SK-N-SH (cell line): ENCODE data around the gene DSCAML1. TPM values are rescaled to one million over a fixed set of nuclear protein-coding genes. Genes with fewer than 3 reads are reported as not detected.

Experiments used
- CTCF ChIA-PET: fragments of 300-600, 350-600 bp; formaldehyde crosslinking; extraction: SDS; loops from one replicate; lab custom pipeline; 2021; lab: Yijun Ruan, JAX
- POLR2A ChIA-PET: fragments of 350-600 bp; sonication (Branson Sonifier 250); formaldehyde crosslinking; extraction: SDS; loops from one replicate; lab custom pipeline; 2020; ENCODE audit warnings: antibody characterized with exemption, inconsistent platforms; lab: Yijun Ruan, JAX
- DNase-seq: peaks from one replicate; pipeline ENCODE4 v3.0.0; 2012
- H2AFZ ChIP-seq: fragments of 200-600 bp; sonication (generic); 2 replicates; pipeline ENCODE4 v1.8.1; 2016; ENCODE audit warnings: antibody characterized with exemption, mild to moderate bottlenecking, low read depth
- H3F3A ChIP-seq: fragments of 200-600 bp; sonication (generic); replicated peaks from 2 replicates; pipeline ENCODE3; 2016; ENCODE audit warnings: antibody characterized with exemption, mild to moderate bottlenecking; ENCODE audit not compliant: insufficient read depth
- H3K27ac ChIP-seq, 2 experiments: fragments of 200-500 bp in 1 of 2; fragments of 200-600 bp in 1 of 2; sonication (Bioruptor generic) in 1 of 2; sonication (generic), shearing (Covaris generic) in 1 of 2; 2 replicates each; pipeline versions ENCODE4 v1.5.1 to v1.6.1; 2014 to 2016; ENCODE audit warnings: low read depth in 2 of 2, inconsistent platforms in 1 of 2, low read length in 1 of 2, mild to moderate bottlenecking in 1 of 2, mixed read lengths in 1 of 2
- H3K27me3 ChIP-seq: fragments of 200-600 bp; sonication (generic), shearing (Covaris generic); 2 replicates; pipeline ENCODE4 v1.6.1; 2016; ENCODE audit warnings: mixed run types; ENCODE audit not compliant: insufficient read depth
- H3K36me3 ChIP-seq, 2 experiments: fragments of 200-500 bp in 1 of 2; fragments of 200-600 bp in 1 of 2; sonication (Bioruptor generic) in 1 of 2; sonication (generic) in 1 of 2; replicated peaks in 1 of 2; 2 replicates each; pipeline versions ENCODE3 to v1.5.1; 2014 to 2016; ENCODE audit warnings: low read length in 1 of 2, mild to moderate bottlenecking in 1 of 2; ENCODE audit not compliant: insufficient read depth in 2 of 2, control insufficient read depth in 1 of 2
- H3K4me1 ChIP-seq, 2 experiments: fragments of 200-500 bp in 1 of 2; fragments of 200-600 bp in 1 of 2; sonication (Bioruptor generic) in 1 of 2; sonication (generic), shearing (Covaris generic) in 1 of 2; 2 replicates each; pipeline versions ENCODE4 v1.5.1 to v1.6.1; 2014 to 2016; ENCODE audit warnings: low read depth in 1 of 2, low read length in 1 of 2, mixed run types in 1 of 2; ENCODE audit not compliant: insufficient read depth in 2 of 2, control insufficient read depth in 1 of 2
- H3K4me2 ChIP-seq: fragments of 200-600 bp; sonication (generic), shearing (Covaris generic); 2 replicates; pipeline ENCODE4 v1.6.1; 2017; ENCODE audit warnings: mixed run types
- H3K4me3 ChIP-seq, 2 experiments: fragments of 200-500 bp in 1 of 2; fragments of 200-600 bp in 1 of 2; sonication (Bioruptor generic) in 1 of 2; sonication (generic), shearing (Covaris generic) in 1 of 2; 2 replicates each; pipeline versions ENCODE4 v1.5.1 to v1.8.1; 2014 to 2016; ENCODE audit warnings: low read depth in 2 of 2, inconsistent platforms in 1 of 2, low read length in 1 of 2, mild to moderate bottlenecking in 1 of 2, mixed read lengths in 1 of 2, moderate library complexity in 1 of 2
- H3K79me2 ChIP-seq: fragments of 200-600 bp; sonication (generic); 2 replicates; pipeline ENCODE4 v1.8.1; 2017; ENCODE audit warnings: mild to moderate bottlenecking; ENCODE audit not compliant: insufficient read depth
- H3K9ac ChIP-seq: fragments of 200-600 bp; sonication (generic); 2 replicates; pipeline ENCODE4 v1.6.1; 2017; ENCODE audit warnings: mixed run types
- H3K9me2 ChIP-seq: fragments of 200-600 bp; sonication (generic); 2 replicates; pipeline ENCODE4 v1.6.1; 2017; ENCODE audit warnings: mixed run types
- H3K9me3 ChIP-seq: fragments of 200-600 bp; sonication (generic); 2 replicates; pipeline ENCODE4 v1.6.1; 2017; ENCODE audit warnings: mixed run types, mild to moderate bottlenecking, moderate library complexity
- H4K20me1 ChIP-seq: fragments of 200-600 bp; sonication (generic); 2 replicates; pipeline ENCODE4 v1.6.1; 2017; ENCODE audit warnings: mild to moderate bottlenecking, mixed run types; ENCODE audit not compliant: insufficient read depth
- CHD2 ChIP-seq: fragments of 150-350 bp; IDR thresholded peaks from 2 replicates; pipeline ENCODE4 v1.6.1; 2018; ENCODE audit warnings: low read length; ENCODE audit not compliant: partially characterized antibody
- EP300 ChIP-seq, 2 experiments: IDR thresholded peaks; 2 replicates each; pipeline versions ENCODE4 v1.4.0 to v1.6.1; 2012; ENCODE audit warnings: borderline replicate concordance in 1 of 2, low read depth in 1 of 2, low read length in 1 of 2
- EZH2phosphoT487 ChIP-seq: fragments of 200-600 bp; sonication (generic); IDR thresholded peaks from 2 replicates; pipeline ENCODE4 v1.6.1; 2017; ENCODE audit warnings: low read depth, mixed run types, mild to moderate bottlenecking, antibody characterized with exemption, moderate library complexity, borderline replicate concordance
- FOXJ3 ChIP-seq: sonication (generic); formaldehyde crosslinking; IDR thresholded peaks from 2 replicates; pipeline ENCODE4 v1.5.1; 2020; ENCODE audit warnings: mild to moderate bottlenecking, missing genetic modification reagents
- FOXM1 ChIP-seq: IDR thresholded peaks from 2 replicates; pipeline ENCODE4 v1.4.0; 2012; ENCODE audit warnings: low read depth, mild to moderate bottlenecking
- GABPA ChIP-seq: IDR thresholded peaks from 2 replicates; pipeline ENCODE4 v1.4.0; 2012; ENCODE audit warnings: low read depth, mild to moderate bottlenecking
- GATA2 ChIP-seq: sonication (generic); formaldehyde crosslinking; IDR thresholded peaks from 2 replicates; pipeline ENCODE4 v1.5.0; 2020; ENCODE audit warnings: mild to moderate bottlenecking, missing genetic modification reagents
- IRF3 ChIP-seq: fragments of 150-350 bp; IDR thresholded peaks from 2 replicates; pipeline ENCODE4 v1.6.1; 2016; ENCODE audit warnings: mild to moderate bottlenecking, low read depth, low read length
- MEF2A ChIP-seq: IDR thresholded peaks from 2 replicates; pipeline ENCODE4 v1.4.0; 2012; ENCODE audit warnings: low read depth, borderline replicate concordance
- MXI1 ChIP-seq: IDR thresholded peaks from 2 replicates; pipeline ENCODE4 v1.6.1; 2012; ENCODE audit warnings: mild to moderate bottlenecking, low read depth, low read length, improper control_type of control experiment
- NFIC ChIP-seq: IDR thresholded peaks from 2 replicates; pipeline ENCODE4 v1.4.0; 2012; ENCODE audit warnings: borderline replicate concordance
- PBX3 ChIP-seq: IDR thresholded peaks from 2 replicates; pipeline ENCODE4; 2012
- POLR2AphosphoS5 ChIP-seq: IDR thresholded peaks from 2 replicates; pipeline ENCODE4 v1.6.1; 2012; ENCODE audit warnings: low read depth, low read length
- RCOR1 ChIP-seq: fragments of 150-350 bp; IDR thresholded peaks from 2 replicates; pipeline ENCODE4 v1.6.1; 2017; ENCODE audit warnings: antibody characterized with exemption, low read length
- RFX5 ChIP-seq: IDR thresholded peaks from 2 replicates; pipeline ENCODE4 v1.6.1; 2012; ENCODE audit warnings: mild to moderate bottlenecking, improper control_type of control experiment, low read length
- SIN3A ChIP-seq: IDR thresholded peaks from 2 replicates; pipeline ENCODE4 v1.6.1; 2012; ENCODE audit warnings: low read depth, mild to moderate bottlenecking, low read length, moderate library complexity, borderline replicate concordance
- SMC3 ChIP-seq: IDR thresholded peaks from 2 replicates; pipeline ENCODE4 v1.6.1; 2012; ENCODE audit warnings: low read depth, low read length, improper control_type of control experiment
- TCF12 ChIP-seq: IDR thresholded peaks from 2 replicates; pipeline ENCODE4 v1.4.0; 2012
- USF1 ChIP-seq: IDR thresholded peaks from 2 replicates; pipeline ENCODE4 v1.4.0; 2012; ENCODE audit warnings: low read depth, borderline replicate concordance
- USF2 ChIP-seq: fragments of 150-350 bp; IDR thresholded peaks from 2 replicates; pipeline ENCODE4 v1.6.1; 2017; ENCODE audit warnings: antibody characterized with exemption, low read length, low read depth, borderline replicate concordance
- WGBS: methylation state at CpG from one replicate; pipeline ENCODE4 v1.1.6; 2017; ENCODE audit warnings: low lambda C conversion rate; 5-methylcytosine and 5-hydroxymethylcytosine counted together
- polyA plus RNA-seq, 3 experiments: library from polyadenylated mRNA; depleted of rRNA; stranded (reverse); fragments of >200 nt; gene quantifications; 2 replicates each; pipeline ENCODE4 v1.2.3, GENCODE V29; 2012

DSCAML1 gene
- polyA plus RNA-seq, 1 of the 3 experiments (the other 2 are of a cell fraction): not detected

- CTCF ChIA-PET: interaction anchor here (0.8 to 4.1 kb wide), 5 partner anchors 10 to 245 kb away, joined by 3 to 16 read pairs (median 3); no protein-coding TSS in a partner anchor
- peaks cover 8% of the 10 kb centered on the region; the same call in 1 of the 2 replicates for H3K27me3 ChIP-seq
- H3K79me2 ChIP-seq: no peaks in the 10 kb centered on the region
- H3K27ac ChIP-seq: no peak overlapping the region
- no peak for DNase-seq
- H3F3A ChIP-seq: no peaks in the 10 kb centered on the region
- H2AFZ ChIP-seq: no peak overlapping the region
- H3K4me2 ChIP-seq: no peak overlapping the region
- POLR2A ChIA-PET: no interaction called here
- no peak overlapping the region for H3K4me3 ChIP-seq
- TF ChIP-seq USF1 (no peak), POLR2AphosphoS5 (no peak), FOXJ3 (CRISPR knock-in tag) (no peak), USF2 (no peak), GABPA (no peak), EZH2phosphoT487 (no peak), IRF3 (no peak), NFIC (no peak), FOXM1 (no peak), RFX5 (no peak), CHD2 (no peak), PBX3 (no peak), GATA2 (CRISPR knock-in tag) (no peak), EP300 (IDR thresholded peaks at IDR 0.05; ENCODE audit: borderline replicate concordance in 1 of 2, low read depth in 1 of 2, low read length in 1 of 2) (no peak), SIN3A (no peak), MXI1 (no peak), SMC3 (no peak), RCOR1 (no peak), TCF12 (no peak), MEF2A (no peak)
- H3K9me2 ChIP-seq: no peaks in the 10 kb centered on the region
- H3K4me1 ChIP-seq: peaks cover 0 to 22% of the 10 kb centered on the region in 2 experiments; a peak in 2 of 4 replicates
- H3K9me3 ChIP-seq: no peaks in the 10 kb centered on the region
- H3K9ac ChIP-seq: no peak overlapping the region
- H4K20me1 ChIP-seq: no peaks in the 10 kb centered on the region
- no peaks in the 10 kb centered on the region for H3K36me3 ChIP-seq
- 33% methylated on average over 5 of the region's 6 CpGs for WGBS
Observed at GRCh38 chr11:117562136-117562535, 234.9 kb downstream of the DSCAML1 start.
